Neural cell (in vitro differentiated cells): Measurements from ENCODE around the gene TNFRSF17.

Source experiments
- EP300 ChIP-seq: fragments of 450-650 bp; conservative IDR thresholded peaks from 2 replicates; pipeline ENCODE4 v1.6.1; 2014; ENCODE audit warnings: antibody characterized with exemption, mild to moderate bottlenecking, moderate library complexity; ENCODE audit not compliant: poor library complexity, severe bottlenecking
- EZH2 ChIP-seq: fragments of 200-600, 300-800 bp; shearing (Covaris generic), sonication (generic); IDR thresholded peaks from 2 replicates; pipeline ENCODE4 v1.6.1; 2014; ENCODE audit warnings: antibody characterized with exemption, low read length, borderline replicate concordance, mild to moderate bottlenecking; ENCODE audit not compliant: insufficient read depth, poor library complexity, severe bottlenecking
- MXI1 ChIP-seq: fragments of 450-650 bp; conservative IDR thresholded peaks from 2 replicates; pipeline ENCODE4 v1.6.1; 2014; ENCODE audit warnings: antibody characterized with exemption, mild to moderate bottlenecking; ENCODE audit not compliant: poor library complexity, severe bottlenecking
- POLR2AphosphoS5 ChIP-seq: IDR thresholded peaks from 2 replicates; pipeline ENCODE4 v1.6.1; 2012
- RAD21 ChIP-seq: fragments of 450-650 bp; conservative IDR thresholded peaks from 2 replicates; pipeline ENCODE4 v1.6.1; 2014; ENCODE audit warnings: antibody characterized with exemption, mild to moderate bottlenecking, moderate library complexity
- TAF1 ChIP-seq: IDR thresholded peaks from 2 replicates; pipeline ENCODE4 v1.6.1; 2012; ENCODE audit warnings: low read depth
- TF ChIP-seq, protein P1 (sequence below): fragments of 450-650 bp; IDR thresholded peaks from 2 replicates; pipeline ENCODE4 v1.5.1; 2014; ENCODE audit warnings: antibody characterized with exemption, mild to moderate bottlenecking, moderate library complexity; ENCODE audit not compliant: poor library complexity, severe bottlenecking
- TF ChIP-seq, protein P2 (sequence below): IDR thresholded peaks from 2 replicates; pipeline ENCODE4 v1.6.1; 2012; ENCODE audit warnings: borderline replicate concordance

DNA sequence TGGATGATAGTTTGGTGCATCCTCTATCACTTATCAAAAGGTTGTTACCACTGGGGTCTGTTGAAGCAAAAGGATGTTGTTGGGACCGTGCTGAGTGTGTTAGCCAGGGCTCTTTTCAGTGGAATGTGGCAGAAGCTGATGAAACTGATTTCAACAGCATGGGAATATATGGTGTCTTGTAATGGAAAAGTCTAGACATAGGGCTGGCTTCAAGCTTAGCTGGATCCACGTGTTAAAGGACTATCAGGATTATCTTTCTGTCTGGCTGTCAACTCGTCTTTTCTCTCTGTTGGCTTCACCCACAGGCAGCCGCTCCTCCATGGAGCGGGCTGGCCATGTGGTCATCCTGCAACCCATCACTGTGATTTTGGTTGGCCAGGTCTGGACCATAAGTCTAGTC lies 20.2 kb downstream of the TNFRSF17 start:
- TF ChIP-seq, protein P1, sequence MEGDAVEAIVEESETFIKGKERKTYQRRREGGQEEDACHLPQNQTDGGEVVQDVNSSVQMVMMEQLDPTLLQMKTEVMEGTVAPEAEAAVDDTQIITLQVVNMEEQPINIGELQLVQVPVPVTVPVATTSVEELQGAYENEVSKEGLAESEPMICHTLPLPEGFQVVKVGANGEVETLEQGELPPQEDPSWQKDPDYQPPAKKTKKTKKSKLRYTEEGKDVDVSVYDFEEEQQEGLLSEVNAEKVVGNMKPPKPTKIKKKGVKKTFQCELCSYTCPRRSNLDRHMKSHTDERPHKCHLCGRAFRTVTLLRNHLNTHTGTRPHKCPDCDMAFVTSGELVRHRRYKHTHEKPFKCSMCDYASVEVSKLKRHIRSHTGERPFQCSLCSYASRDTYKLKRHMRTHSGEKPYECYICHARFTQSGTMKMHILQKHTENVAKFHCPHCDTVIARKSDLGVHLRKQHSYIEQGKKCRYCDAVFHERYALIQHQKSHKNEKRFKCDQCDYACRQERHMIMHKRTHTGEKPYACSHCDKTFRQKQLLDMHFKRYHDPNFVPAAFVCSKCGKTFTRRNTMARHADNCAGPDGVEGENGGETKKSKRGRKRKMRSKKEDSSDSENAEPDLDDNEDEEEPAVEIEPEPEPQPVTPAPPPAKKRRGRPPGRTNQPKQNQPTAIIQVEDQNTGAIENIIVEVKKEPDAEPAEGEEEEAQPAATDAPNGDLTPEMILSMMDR = no peak
- TF ChIP-seq POLR2AphosphoS5 = no peak
- TF ChIP-seq RAD21 = no peak
- no peak for TF ChIP-seq EP300
- no peak for TF ChIP-seq EZH2
- TF ChIP-seq MXI1 = no peak
- TF ChIP-seq, protein P2, sequence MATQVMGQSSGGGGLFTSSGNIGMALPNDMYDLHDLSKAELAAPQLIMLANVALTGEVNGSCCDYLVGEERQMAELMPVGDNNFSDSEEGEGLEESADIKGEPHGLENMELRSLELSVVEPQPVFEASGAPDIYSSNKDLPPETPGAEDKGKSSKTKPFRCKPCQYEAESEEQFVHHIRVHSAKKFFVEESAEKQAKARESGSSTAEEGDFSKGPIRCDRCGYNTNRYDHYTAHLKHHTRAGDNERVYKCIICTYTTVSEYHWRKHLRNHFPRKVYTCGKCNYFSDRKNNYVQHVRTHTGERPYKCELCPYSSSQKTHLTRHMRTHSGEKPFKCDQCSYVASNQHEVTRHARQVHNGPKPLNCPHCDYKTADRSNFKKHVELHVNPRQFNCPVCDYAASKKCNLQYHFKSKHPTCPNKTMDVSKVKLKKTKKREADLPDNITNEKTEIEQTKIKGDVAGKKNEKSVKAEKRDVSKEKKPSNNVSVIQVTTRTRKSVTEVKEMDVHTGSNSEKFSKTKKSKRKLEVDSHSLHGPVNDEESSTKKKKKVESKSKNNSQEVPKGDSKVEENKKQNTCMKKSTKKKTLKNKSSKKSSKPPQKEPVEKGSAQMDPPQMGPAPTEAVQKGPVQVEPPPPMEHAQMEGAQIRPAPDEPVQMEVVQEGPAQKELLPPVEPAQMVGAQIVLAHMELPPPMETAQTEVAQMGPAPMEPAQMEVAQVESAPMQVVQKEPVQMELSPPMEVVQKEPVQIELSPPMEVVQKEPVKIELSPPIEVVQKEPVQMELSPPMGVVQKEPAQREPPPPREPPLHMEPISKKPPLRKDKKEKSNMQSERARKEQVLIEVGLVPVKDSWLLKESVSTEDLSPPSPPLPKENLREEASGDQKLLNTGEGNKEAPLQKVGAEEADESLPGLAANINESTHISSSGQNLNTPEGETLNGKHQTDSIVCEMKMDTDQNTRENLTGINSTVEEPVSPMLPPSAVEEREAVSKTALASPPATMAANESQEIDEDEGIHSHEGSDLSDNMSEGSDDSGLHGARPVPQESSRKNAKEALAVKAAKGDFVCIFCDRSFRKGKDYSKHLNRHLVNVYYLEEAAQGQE = no peak
- no peak for TF ChIP-seq TAF1
